Esophagus muscularis mucosa (tissue), 3 donors: Measurements from ENCODE around the gene SEC14L2.

Experiments used
- CTCF ChIP-seq, 3 experiments: fragments of 200-600 bp in 2 of 3; fragments of 450-650 bp in 1 of 3; sonication (generic) in 2 of 3; IDR thresholded peaks; one replicate each; pipeline ENCODE4 v1.5.1; 2017 to 2019; ENCODE audit warnings: antibody characterized with exemption in 3 of 3, mild to moderate bottlenecking in 2 of 3, moderate library complexity in 1 of 3
- POLR2A ChIP-seq: fragments of 450-650 bp; IDR thresholded peaks from one replicate; pipeline ENCODE4 v1.6.1; 2017; ENCODE audit warnings: antibody characterized with exemption, moderate library complexity, mild to moderate bottlenecking, low read depth
- POLR2AphosphoS5 ChIP-seq, 2 donors: sonication (generic); formaldehyde crosslinking; IDR thresholded peaks; one replicate each; pipeline ENCODE4 v1.6.1; 2017; ENCODE audit warnings: antibody characterized with exemption in 2 of 2

GRCh38 chr22:30425327-30425615 is 28.5 kb downstream of the SEC14L2 start:
- TF ChIP-seq POLR2A (no peak), CTCF (IDR thresholded peaks at IDR 0.05) (no peak), POLR2AphosphoS5 (IDR thresholded peaks at IDR 0.05) (no peak)
